Measurements from ENCODE around the gene APBA2.

Gene APBA2

GRCh38 chr15:29090617-29091466 is 205.1 kb downstream of the APBA2 start:
- no peak overlapping the region for H3K27ac ChIP-seq (ENCODE audit: low read length)
- H3K9me3 ChIP-seq (ENCODE audit: control insufficient read depth in 1 of 2, low read length in 2 of 2) = no peaks in the 10 kb centered on the region

DNA sequence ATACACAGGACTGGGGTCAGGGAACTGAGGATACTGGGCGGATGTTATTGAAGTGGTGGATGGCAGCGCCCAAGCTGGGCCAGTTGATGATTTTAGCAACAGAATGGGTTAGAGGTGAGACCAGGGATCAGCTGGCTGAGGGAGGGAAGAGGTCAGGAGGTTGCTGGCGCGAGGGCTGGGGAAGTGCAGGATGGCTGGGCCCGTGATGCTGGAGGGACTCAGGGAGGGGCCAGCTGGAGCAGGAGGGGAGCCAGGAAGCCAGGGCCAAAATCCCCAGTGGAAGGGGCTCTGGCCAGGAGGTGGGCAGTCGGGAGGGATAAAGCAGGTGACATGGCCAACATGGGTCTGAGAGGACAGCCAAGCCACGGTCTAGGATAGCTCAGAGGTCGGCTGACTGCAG is 205.9 kb downstream of the APBA2 start:
- H3K4me1 ChIP-seq (ENCODE audit: control insufficient read depth in 1 of 2, insufficient read depth in 2 of 2, low read length in 2 of 2) = no peaks in the 10 kb centered on the region
- H3K4me3 ChIP-seq (ENCODE audit: low read depth in 1 of 2, low read length in 2 of 2) = no peak overlapping the region
- no peak overlapping the region for H3K27ac ChIP-seq (ENCODE audit: low read length)
- no peaks in the 10 kb centered on the region for H3K9me3 ChIP-seq (ENCODE audit: control insufficient read depth in 1 of 2, low read length in 2 of 2)
- H3K27me3 ChIP-seq (ENCODE audit: low read depth, low read length) = no peaks in the 10 kb centered on the region
- no peaks in the 10 kb centered on the region for H3K36me3 ChIP-seq (ENCODE audit: control insufficient read depth in 1 of 2, insufficient read depth in 2 of 2, low read length in 2 of 2)

More at GRCh38 chr15:29090617-29091466, 205.1 kb downstream of the APBA2 start:
- Histone ChIP-seq H3K4me3 (ENCODE audit: low read depth in 1 of 2, low read length in 2 of 2) (no peak overlapping the region), H3K27me3 (ENCODE audit: low read depth, low read length) (no peaks in the 10 kb centered on the region), H3K4me1 (ENCODE audit: control insufficient read depth in 1 of 2, insufficient read depth in 2 of 2, low read length in 2 of 2) (no peaks in the 10 kb centered on the region), H3K36me3 (ENCODE audit: control insufficient read depth in 1 of 2, insufficient read depth in 2 of 2, low read length in 2 of 2) (no peaks in the 10 kb centered on the region)

GRCh38 chr15:29092376-29093064 is 206.7 kb downstream of the APBA2 start:
- Histone ChIP-seq H3K27ac (ENCODE audit: low read length) (no peak overlapping the region), H3K4me1 (ENCODE audit: control insufficient read depth in 1 of 2, insufficient read depth in 2 of 2, low read length in 2 of 2) (no peaks in the 10 kb centered on the region), H3K27me3 (ENCODE audit: low read depth, low read length) (no peaks in the 10 kb centered on the region), H3K9me3 (ENCODE audit: control insufficient read depth in 1 of 2, low read length in 2 of 2) (no peaks in the 10 kb centered on the region), H3K4me3 (ENCODE audit: low read depth in 1 of 2, low read length in 2 of 2) (no peak overlapping the region), H3K36me3 (ENCODE audit: control insufficient read depth in 1 of 2, insufficient read depth in 2 of 2, low read length in 2 of 2) (no peaks in the 10 kb centered on the region)

DNA sequence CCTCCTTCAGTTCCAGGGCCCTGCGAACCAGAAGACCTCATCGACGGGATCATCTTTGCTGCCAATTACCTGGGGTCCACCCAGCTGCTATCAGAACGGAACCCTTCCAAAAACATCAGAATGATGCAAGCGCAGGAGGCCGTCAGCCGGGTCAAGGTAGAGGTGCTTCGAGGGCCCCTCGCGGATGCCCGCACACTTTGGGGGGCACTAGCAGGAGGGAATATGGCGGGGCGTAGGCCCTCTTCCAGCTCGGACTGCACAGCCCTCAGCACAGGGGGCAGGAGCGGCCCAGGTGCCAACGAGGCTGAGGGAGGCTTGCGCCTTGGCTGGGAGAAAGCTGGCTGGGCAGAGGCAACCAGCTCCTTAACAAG is 207.3 kb downstream of the APBA2 start:
- Histone ChIP-seq H3K4me1 (ENCODE audit: control insufficient read depth in 1 of 2, insufficient read depth in 2 of 2, low read length in 2 of 2) (no peaks in the 10 kb centered on the region), H3K27me3 (ENCODE audit: low read depth, low read length) (no peaks in the 10 kb centered on the region), H3K9me3 (ENCODE audit: control insufficient read depth in 1 of 2, low read length in 2 of 2) (no peaks in the 10 kb centered on the region), H3K36me3 (ENCODE audit: control insufficient read depth in 1 of 2, insufficient read depth in 2 of 2, low read length in 2 of 2) (no peaks in the 10 kb centered on the region), H3K27ac (ENCODE audit: low read length) (no peak overlapping the region), H3K4me3 (ENCODE audit: low read depth in 1 of 2, low read length in 2 of 2) (no peak overlapping the region)

- Histone ChIP-seq H3K36me3 (ENCODE audit: control insufficient read depth in 1 of 2, insufficient read depth in 2 of 2, low read length in 2 of 2) (no peaks in the 10 kb centered on the region), H3K9me3 (ENCODE audit: control insufficient read depth in 1 of 2, low read length in 2 of 2) (no peaks in the 10 kb centered on the region), H3K4me1 (ENCODE audit: control insufficient read depth in 1 of 2, insufficient read depth in 2 of 2, low read length in 2 of 2) (no peaks in the 10 kb centered on the region), H3K4me3 (ENCODE audit: low read depth in 1 of 2, low read length in 2 of 2) (no peak overlapping the region), H3K27me3 (ENCODE audit: low read depth, low read length) (no peaks in the 10 kb centered on the region), H3K27ac (ENCODE audit: low read length) (no peak overlapping the region)
Observed at GRCh38 chr15:29093696-29094343, 208.0 kb downstream of the APBA2 start.

DNA sequence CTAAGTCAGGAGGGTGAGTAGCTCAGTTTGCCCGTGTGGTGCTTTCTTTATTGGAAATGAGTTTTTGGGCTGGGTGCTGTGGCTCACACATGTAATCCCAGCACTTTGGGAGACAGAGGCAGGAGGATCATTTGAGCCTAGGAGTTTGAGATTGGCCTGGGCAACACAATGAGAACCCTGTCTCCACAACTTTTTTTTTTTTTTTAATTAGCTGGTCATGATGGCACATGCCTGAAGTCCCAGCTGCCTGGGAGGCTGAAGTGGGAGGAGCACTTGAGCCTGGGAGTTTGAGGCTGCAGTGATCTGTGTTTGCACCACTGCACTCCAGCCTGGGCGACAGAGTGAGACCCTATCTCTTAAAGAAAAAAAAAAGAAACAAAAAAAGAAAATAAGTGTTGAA is 208.9 kb downstream of the APBA2 start:
- Histone ChIP-seq H3K4me1 (ENCODE audit: control insufficient read depth in 1 of 2, insufficient read depth in 2 of 2, low read length in 2 of 2) (no peaks in the 10 kb centered on the region), H3K27ac (ENCODE audit: low read length) (no peak overlapping the region), H3K9me3 (ENCODE audit: control insufficient read depth in 1 of 2, low read length in 2 of 2) (no peaks in the 10 kb centered on the region), H3K4me3 (ENCODE audit: low read depth in 1 of 2, low read length in 2 of 2) (no peak overlapping the region), H3K36me3 (ENCODE audit: control insufficient read depth in 1 of 2, insufficient read depth in 2 of 2, low read length in 2 of 2) (no peaks in the 10 kb centered on the region), H3K27me3 (ENCODE audit: low read depth, low read length) (no peaks in the 10 kb centered on the region)

- Histone ChIP-seq H3K36me3 (ENCODE audit: control insufficient read depth in 1 of 2, insufficient read depth in 2 of 2, low read length in 2 of 2) (no peaks in the 10 kb centered on the region), H3K4me1 (ENCODE audit: control insufficient read depth in 1 of 2, insufficient read depth in 2 of 2, low read length in 2 of 2) (no peaks in the 10 kb centered on the region), H3K9me3 (ENCODE audit: control insufficient read depth in 1 of 2, low read length in 2 of 2) (no peaks in the 10 kb centered on the region), H3K27ac (ENCODE audit: low read length) (no peak overlapping the region), H3K4me3 (ENCODE audit: low read depth in 1 of 2, low read length in 2 of 2) (no peak overlapping the region), H3K27me3 (ENCODE audit: low read depth, low read length) (no peaks in the 10 kb centered on the region)
Observed at GRCh38 chr15:29095746-29096145, 210.0 kb downstream of the APBA2 start.

DNA sequence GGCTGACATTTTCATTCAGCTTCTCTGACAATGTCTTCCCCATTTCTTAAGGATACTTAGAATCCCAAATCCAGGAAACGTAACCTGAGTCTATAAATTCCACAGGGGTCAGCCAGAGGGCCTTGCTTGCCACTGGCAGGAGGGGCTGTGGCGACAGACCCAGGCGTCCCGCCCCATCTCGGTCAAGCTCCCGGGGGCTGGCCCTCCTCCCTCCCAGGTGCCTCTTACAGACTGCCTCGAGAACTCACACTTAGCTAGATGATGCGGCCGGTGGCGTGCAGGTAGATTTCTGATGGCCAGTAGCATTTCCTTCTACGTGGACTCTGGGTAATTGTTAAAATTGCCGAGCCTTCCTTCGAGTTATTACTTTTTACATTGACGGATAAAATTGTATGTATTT is 211.4 kb downstream of the APBA2 start:
- Histone ChIP-seq H3K9me3 (ENCODE audit: control insufficient read depth in 1 of 2, low read length in 2 of 2) (no peaks in the 10 kb centered on the region), H3K27me3 (ENCODE audit: low read depth, low read length) (no peaks in the 10 kb centered on the region), H3K4me1 (ENCODE audit: control insufficient read depth in 1 of 2, insufficient read depth in 2 of 2, low read length in 2 of 2) (no peaks in the 10 kb centered on the region), H3K27ac (ENCODE audit: low read length) (no peak overlapping the region), H3K36me3 (ENCODE audit: control insufficient read depth in 1 of 2, insufficient read depth in 2 of 2, low read length in 2 of 2) (no peaks in the 10 kb centered on the region), H3K4me3 (ENCODE audit: low read depth in 1 of 2, low read length in 2 of 2) (no peak overlapping the region)

DNA sequence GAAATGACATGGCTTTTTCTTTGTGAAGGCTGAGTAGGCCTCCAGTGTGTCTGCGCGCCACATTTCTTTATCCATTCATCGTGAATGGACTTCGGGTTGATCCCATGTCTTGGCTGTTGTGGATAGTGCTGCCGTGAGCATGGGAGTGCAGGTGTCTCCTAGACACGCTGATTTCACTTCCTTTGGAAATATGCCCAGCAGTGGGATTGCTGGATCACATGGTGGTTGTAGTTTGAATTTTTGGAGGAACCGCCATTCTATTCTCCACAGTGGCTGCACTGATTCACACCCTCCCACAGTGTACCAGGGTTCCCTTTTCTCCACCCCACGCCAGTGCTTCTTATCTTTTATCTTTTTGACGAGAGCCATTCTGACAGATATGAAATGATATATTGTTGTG is 212.2 kb downstream of the APBA2 start:
- Histone ChIP-seq H3K27ac (ENCODE audit: low read length) (no peak overlapping the region), H3K9me3 (ENCODE audit: control insufficient read depth in 1 of 2, low read length in 2 of 2) (no peaks in the 10 kb centered on the region), H3K4me1 (ENCODE audit: control insufficient read depth in 1 of 2, insufficient read depth in 2 of 2, low read length in 2 of 2) (no peaks in the 10 kb centered on the region), H3K4me3 (ENCODE audit: low read depth in 1 of 2, low read length in 2 of 2) (no peak overlapping the region), H3K27me3 (ENCODE audit: low read depth, low read length) (no peaks in the 10 kb centered on the region), H3K36me3 (ENCODE audit: control insufficient read depth in 1 of 2, insufficient read depth in 2 of 2, low read length in 2 of 2) (no peaks in the 10 kb centered on the region)

GRCh38 chr15:29098652-29099051 is 212.9 kb downstream of the APBA2 start:
- no peaks in the 10 kb centered on the region for H3K9me3 ChIP-seq (ENCODE audit: control insufficient read depth in 1 of 2, low read length in 2 of 2)
- no peak overlapping the region for H3K4me3 ChIP-seq (ENCODE audit: low read depth in 1 of 2, low read length in 2 of 2)
- H3K36me3 ChIP-seq (ENCODE audit: control insufficient read depth in 1 of 2, insufficient read depth in 2 of 2, low read length in 2 of 2) = no peaks in the 10 kb centered on the region
- H3K27ac ChIP-seq (ENCODE audit: low read length) = no peak overlapping the region
- H3K27me3 ChIP-seq (ENCODE audit: low read depth, low read length) = no peaks in the 10 kb centered on the region
- H3K4me1 ChIP-seq (ENCODE audit: control insufficient read depth in 1 of 2, insufficient read depth in 2 of 2, low read length in 2 of 2) = peaks cover 0 to 4% of the 10 kb centered on the region in 2 donors

DNA sequence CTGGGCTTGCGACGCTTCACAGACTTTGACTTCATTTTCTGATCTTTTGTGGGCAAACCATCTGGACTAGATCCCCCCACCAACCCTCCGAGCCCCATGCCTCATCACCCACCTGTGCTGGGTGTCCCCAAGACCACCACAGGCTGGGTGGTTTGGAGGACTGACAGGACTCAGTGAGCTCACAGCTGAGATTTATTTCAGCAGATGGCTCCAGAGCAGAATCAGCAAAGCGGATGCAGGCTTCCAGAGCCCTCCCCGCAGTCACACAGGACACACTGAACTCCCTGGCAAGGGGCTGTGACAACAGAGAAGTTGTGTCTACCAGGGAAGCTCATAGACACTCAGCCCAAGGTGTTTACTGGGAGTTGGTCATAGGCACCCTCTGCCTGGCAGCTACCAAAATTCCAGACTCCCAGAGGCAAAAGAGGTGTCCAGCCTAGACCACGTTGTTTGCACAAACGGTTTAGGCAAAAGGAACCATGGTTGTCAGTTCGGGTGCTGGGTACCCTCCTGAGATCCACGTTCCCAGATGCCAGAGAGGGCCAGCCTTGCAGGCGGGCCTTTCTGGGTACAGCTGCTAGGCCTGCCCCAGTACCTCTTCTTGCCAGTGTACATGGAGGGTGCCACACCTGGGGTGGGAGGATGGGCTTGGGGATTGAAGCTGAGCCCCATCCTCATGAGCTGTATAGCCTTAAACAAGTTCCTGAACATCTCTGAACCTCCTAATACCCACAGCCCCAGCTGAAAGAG is 213.5 kb downstream of the APBA2 start:
- Histone ChIP-seq H3K9me3 (ENCODE audit: control insufficient read depth in 1 of 2, low read length in 2 of 2) (no peaks in the 10 kb centered on the region), H3K36me3 (ENCODE audit: control insufficient read depth in 1 of 2, insufficient read depth in 2 of 2, low read length in 2 of 2) (no peaks in the 10 kb centered on the region), H3K27ac (ENCODE audit: low read length) (no peak overlapping the region), H3K4me3 (ENCODE audit: low read depth in 1 of 2, low read length in 2 of 2) (no peak overlapping the region), H3K4me1 (ENCODE audit: control insufficient read depth in 1 of 2, insufficient read depth in 2 of 2, low read length in 2 of 2) (peaks cover 0 to 7% of the 10 kb centered on the region in 2 donors), H3K27me3 (ENCODE audit: low read depth, low read length) (no peaks in the 10 kb centered on the region)
